Stomach (tissue), 9 donors: ENCODE measurements around the gene FERD3L. TPM values are rescaled to one million over a fixed set of nuclear protein-coding genes. Genes with fewer than 3 reads are reported as not detected.

Source experiments
- DNase-seq, 2 donors: peaks; one replicate each; pipeline versions ENCODE4 v3.0.0 to v3.0.0-alpha.2; 2013 to 2019
- H3K27ac ChIP-seq, 5 donors: fragments of 200-600 bp in 4 of 5; sonication (generic) in 4 of 5; one replicate each; pipeline ENCODE4 v1.5.1; 2013 to 2019; ENCODE audit warnings: mild to moderate bottlenecking in 1 of 5, moderate library complexity in 1 of 5
- H3K27me3 ChIP-seq, 3 donors: fragments of 200-600 bp; sonication (generic); one replicate each; pipeline ENCODE4 v1.5.1; 2017 to 2019; ENCODE audit warnings: mixed run types in 1 of 3
- H3K36me3 ChIP-seq, 4 donors: fragments of 200-600 bp; sonication (generic); 1 replicate in 3 of 4; 2 replicates in 1 of 4; pipeline ENCODE4 v1.5.1; 2016 to 2019
- H3K4me1 ChIP-seq, 4 donors: fragments of 200-600 bp; sonication (generic); one replicate each; pipeline ENCODE4 v1.5.1; 2016 to 2019
- H3K4me3 ChIP-seq, 4 donors: fragments of 200-600 bp; sonication (generic) in 3 of 4; one replicate each; pipeline ENCODE4 v1.5.1; 2016 to 2019; ENCODE audit warnings: mild to moderate bottlenecking in 1 of 4
- H3K9me3 ChIP-seq, 4 donors: fragments of 200-600 bp; sonication (generic); one replicate each; pipeline ENCODE4 v1.5.1; 2016 to 2019
- CTCF ChIP-seq, 7 experiments: fragments of 450-650 bp in 4 of 7; fragments of 200-600 bp in 3 of 7; sonication (generic) in 3 of 7; IDR thresholded peaks; one replicate each; pipeline ENCODE4 v1.5.1; 2016 to 2019; ENCODE audit warnings: antibody characterized with exemption in 7 of 7, control low read depth in 2 of 7, mild to moderate bottlenecking in 1 of 7
- EP300 ChIP-seq: sonication (generic); formaldehyde crosslinking; IDR thresholded peaks from one replicate; pipeline ENCODE4 v1.6.1; 2017; ENCODE audit warnings: antibody characterized with exemption
- POLR2A ChIP-seq, 4 donors: fragments of 450-650 bp; IDR thresholded peaks; one replicate each; pipeline ENCODE4 v1.6.1; 2016; ENCODE audit warnings: antibody characterized with exemption in 4 of 4, control low read depth in 2 of 4, mild to moderate bottlenecking in 1 of 4, moderate library complexity in 1 of 4
- POLR2AphosphoS5 ChIP-seq, 3 donors: sonication (generic); formaldehyde crosslinking; IDR thresholded peaks; one replicate each; pipeline ENCODE4 v1.6.1; 2016; ENCODE audit warnings: antibody characterized with exemption in 3 of 3
- WGBS, 5 donors: extraction: QIAGEN DNeasy Blood & Tissue Kit in 3 of 5; methylation state at CpG; one replicate each; pipeline versions ENCODE4 v1.1.5 to v1.1.7; 2013 to 2018; 5-methylcytosine and 5-hydroxymethylcytosine counted together
- intact Hi-C: fragments of 100-400 bp; cut with DNase I; formaldehyde crosslinking; loops from one replicate; pipeline ENCODE4 v1.15.1; 2023; ENCODE audit warnings: low total_unique reads
- polyA plus RNA-seq, 3 donors: library from polyadenylated mRNA; stranded (reverse); fragments of 200-250 nt; gene quantifications; one replicate each; pipeline ENCODE4 v1.2.3, GENCODE V29; 2013
- total RNA-seq, 5 donors: library from RNA; depleted of rRNA; stranded (reverse); fragments of >200 nt; gene quantifications; one replicate each; pipeline versions ENCODE4 v1.1.0 to v1.2.3, GENCODE V29; 2014 to 2016
- donor health status: healthy with polysubstance abuse.
- donor health status: Bipolar disorder and iron deficiency.
- donor health status: healthy.

Gene FERD3L
- total and polyA plus RNA-seq, 8 donors = not detected

DNA sequence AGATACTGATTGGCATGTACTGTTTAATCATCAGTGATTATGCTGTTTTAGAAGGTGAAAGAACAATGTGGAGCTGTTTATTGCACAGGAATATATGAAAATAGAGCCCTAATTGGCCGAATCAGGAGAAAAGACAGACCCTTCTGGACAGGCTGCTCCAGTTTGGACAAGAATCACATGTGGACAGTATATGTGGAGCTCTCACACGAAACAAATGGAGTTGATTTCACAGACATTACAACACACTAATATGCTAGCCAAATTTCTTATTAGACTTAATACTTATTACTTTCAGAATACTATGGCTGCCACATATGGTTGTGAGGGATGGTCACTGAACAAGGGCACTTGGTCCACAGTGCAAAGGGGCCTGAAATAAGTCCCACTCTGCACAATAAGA, 43.3 kb downstream of the FERD3L start:
- no peak for DNase-seq
- H3K9me3 ChIP-seq = peaks cover 0 to 4% (median 0%) of the 10 kb centered on the region in 4 donors
- intact Hi-C loops = no loop called here
- no peak overlapping the region for H3K4me3 ChIP-seq
- WGBS, 5 donors = 56 to 77% (median 64%) methylated on average over 2 of the region's 2 CpGs
- no peaks in the 10 kb centered on the region for H3K36me3 ChIP-seq
- peaks cover 0 to 59% (median 13%) of the 10 kb centered on the region in 3 donors for H3K27me3 ChIP-seq
- no peak for TF ChIP-seq EP300
- TF ChIP-seq CTCF (IDR thresholded peaks at IDR 0.05) = no peak
- no peak for TF ChIP-seq POLR2A (IDR thresholded peaks at IDR 0.05)
- TF ChIP-seq POLR2AphosphoS5 (IDR thresholded peaks at IDR 0.05) = no peak
- no peak overlapping the region for H3K27ac ChIP-seq
- H3K4me1 ChIP-seq = peaks cover 0 to 11% (median 11%) of the 10 kb centered on the region in 4 donors

DNA sequence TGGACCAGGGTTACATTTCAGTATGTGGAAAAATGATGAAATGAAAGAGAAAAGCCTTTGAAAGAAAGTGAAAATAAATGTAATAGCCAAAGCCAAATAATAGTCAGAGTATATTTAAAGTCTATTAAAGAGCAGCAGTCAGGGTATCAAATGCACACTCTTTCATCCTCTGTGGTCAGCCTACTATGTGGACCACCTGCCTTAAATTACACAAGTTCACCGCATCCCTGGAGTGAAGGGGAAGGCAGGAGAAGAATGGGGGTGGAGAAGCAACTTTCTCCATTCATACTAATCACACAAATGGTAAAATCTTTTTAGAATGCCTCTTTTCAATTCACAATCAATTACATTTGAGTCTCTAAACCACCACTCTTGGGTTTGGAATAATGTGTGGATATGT, 43.7 kb downstream of the FERD3L start:
- WGBS, 5 donors = 63 to 87% (median 71%) methylated on average over 1 of the region's 1 CpG
- TF ChIP-seq POLR2A (IDR thresholded peaks at IDR 0.05) (no peak), POLR2AphosphoS5 (IDR thresholded peaks at IDR 0.05) (no peak)
- peaks cover 0 to 4% (median 0%) of the 10 kb centered on the region in 4 donors for H3K9me3 ChIP-seq
- H3K27ac ChIP-seq = no peak overlapping the region
- peaks cover 0 to 55% (median 9%) of the 10 kb centered on the region in 3 donors for H3K27me3 ChIP-seq
- H3K4me3 ChIP-seq = no peak overlapping the region
- DNase-seq = no peak
- H3K4me1 ChIP-seq = peaks cover 0 to 7% (median 7%) of the 10 kb centered on the region in 4 donors
- no peaks in the 10 kb centered on the region for H3K36me3 ChIP-seq
- intact Hi-C loops = no loop called here

- H3K27me3 ChIP-seq = peaks cover 0 to 40% (median 0%) of the 10 kb centered on the region in 3 donors
- TF ChIP-seq POLR2AphosphoS5 (IDR thresholded peaks at IDR 0.05) (no peak), CTCF (IDR thresholded peaks at IDR 0.05) (no peak), POLR2A (IDR thresholded peaks at IDR 0.05) (no peak), EP300 (no peak)
These were observed 45.3 kb downstream of the FERD3L start for GRCh38 chr7:19099924-19100323.

DNA sequence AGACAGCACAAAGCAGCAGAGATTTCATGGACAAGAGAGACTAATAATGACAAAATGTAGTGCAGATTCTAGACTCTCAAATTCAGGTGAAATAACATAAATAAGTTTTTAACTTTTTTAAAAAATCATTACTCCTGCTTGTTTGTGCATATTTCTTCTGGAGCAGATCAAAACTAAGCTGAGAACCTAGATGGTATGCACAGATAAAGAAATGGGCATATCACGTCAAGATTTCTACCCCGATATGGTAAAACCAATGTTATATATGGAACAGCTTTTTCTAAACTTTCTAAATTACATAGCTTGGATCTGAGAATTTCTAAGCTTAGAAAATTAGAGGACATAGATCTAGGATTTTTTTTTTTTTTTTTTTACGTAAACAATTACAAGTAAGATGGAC, 46.0 kb downstream of the FERD3L start:
- no peaks in the 10 kb centered on the region for H3K9me3 ChIP-seq
- WGBS, 5 donors = 84 to 93% (median 85%) methylated on average over 3 of the region's 3 CpGs
- TF ChIP-seq EP300 (no peak), CTCF (IDR thresholded peaks at IDR 0.05) (no peak), POLR2AphosphoS5 (IDR thresholded peaks at IDR 0.05) (no peak), POLR2A (IDR thresholded peaks at IDR 0.05) (no peak)
- H3K36me3 ChIP-seq = no peaks in the 10 kb centered on the region
- no peak overlapping the region for H3K27ac ChIP-seq
- no peak overlapping the region for H3K4me3 ChIP-seq
- no peak for DNase-seq
- H3K27me3 ChIP-seq = peaks cover 0 to 32% (median 0%) of the 10 kb centered on the region in 3 donors
- no peaks in the 10 kb centered on the region for H3K4me1 ChIP-seq
- intact Hi-C loops = no loop called here

More at GRCh38 chr7:19099924-19100323, 45.3 kb downstream of the FERD3L start:
- no peak overlapping the region for H3K4me3 ChIP-seq
- H3K4me1 ChIP-seq = no peaks in the 10 kb centered on the region
- no peak for DNase-seq
- no peaks in the 10 kb centered on the region for H3K9me3 ChIP-seq
- WGBS, 5 donors = 54 to 73% (median 66%) methylated on average over 2 of the region's 2 CpGs
- no peak overlapping the region for H3K27ac ChIP-seq
- no peaks in the 10 kb centered on the region for H3K36me3 ChIP-seq
- intact Hi-C loops = no loop called here

DNA sequence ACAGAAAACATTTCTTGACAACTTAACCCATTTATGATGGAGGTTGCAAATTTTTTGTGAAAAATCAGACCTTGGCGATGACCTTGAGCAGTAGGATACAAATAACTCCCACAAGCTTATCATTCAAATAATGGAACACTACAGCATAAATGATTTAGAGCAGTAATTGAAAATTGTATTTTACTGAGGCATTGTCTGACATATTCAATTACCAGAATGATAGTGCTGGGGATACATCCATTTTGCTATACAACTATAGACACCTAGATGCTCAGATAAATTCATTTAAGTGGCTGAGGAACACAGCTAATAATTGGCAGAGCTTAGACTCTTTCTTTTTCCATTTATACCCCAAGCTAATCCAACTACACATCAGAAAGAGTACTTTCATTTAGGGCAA, 46.7 kb downstream of the FERD3L start:
- TF ChIP-seq POLR2A (IDR thresholded peaks at IDR 0.05) (no peak), EP300 (no peak), POLR2AphosphoS5 (IDR thresholded peaks at IDR 0.05) (no peak), CTCF (IDR thresholded peaks at IDR 0.05) (no peak)
- WGBS, 5 donors = 76 to 91% (median 85%) methylated on average over 1 of the region's 1 CpG
- no peak overlapping the region for H3K4me3 ChIP-seq
- peaks cover 0 to 26% (median 0%) of the 10 kb centered on the region in 3 donors for H3K27me3 ChIP-seq
- H3K4me1 ChIP-seq = no peaks in the 10 kb centered on the region
- H3K36me3 ChIP-seq = no peaks in the 10 kb centered on the region
- no peak overlapping the region for H3K27ac ChIP-seq
- intact Hi-C loops = no loop called here
- H3K9me3 ChIP-seq = no peaks in the 10 kb centered on the region
- no peak for DNase-seq
